ENCODE measurements around the gene NUP54.

The NUP54 gene

GRCh38 chr4:76175336-76175735 lies 27.1 kb upstream of the NUP54 start:
- TF ChIP-seq CTCF (conservative IDR thresholded peaks at IDR 0.05; ENCODE audit: low read depth, low read length): no peak
- H3K4me3 ChIP-seq (ENCODE audit: low read depth, low read length): no peak overlapping the region
- no peak for DNase-seq (ENCODE audit: low read depth)

- no peak overlapping the region for H3K4me3 ChIP-seq (ENCODE audit: low read depth, low read length)
- no peak for TF ChIP-seq CTCF (conservative IDR thresholded peaks at IDR 0.05; ENCODE audit: low read depth, low read length)
- DNase-seq (ENCODE audit: low read depth): no peak
Measured at GRCh38 chr4:76174216-76174615, 26.0 kb upstream of the NUP54 start.

GRCh38 chr4:76168688-76169087 lies 20.5 kb upstream of the NUP54 start:
- DNase-seq (ENCODE audit: low read depth): no peak
- no peak for TF ChIP-seq CTCF (conservative IDR thresholded peaks at IDR 0.05; ENCODE audit: low read depth, low read length)
- no peak overlapping the region for H3K4me3 ChIP-seq (ENCODE audit: low read depth, low read length)

GRCh38 chr4:76166480-76166879 lies 18.3 kb upstream of the NUP54 start:
- no peak for TF ChIP-seq CTCF (conservative IDR thresholded peaks at IDR 0.05; ENCODE audit: low read depth, low read length)

GRCh38 chr4:76160355-76160754 lies 12.2 kb upstream of the NUP54 start:
- no peak for TF ChIP-seq CTCF (conservative IDR thresholded peaks at IDR 0.05; ENCODE audit: low read depth, low read length)
- no peak for DNase-seq (ENCODE audit: low read depth)
- no peak overlapping the region for H3K4me3 ChIP-seq (ENCODE audit: low read depth, low read length)

More at GRCh38 chr4:76166480-76166879, 18.3 kb upstream of the NUP54 start:
- no peak for DNase-seq (ENCODE audit: low read depth)
- no peak overlapping the region for H3K4me3 ChIP-seq (ENCODE audit: low read depth, low read length)

GRCh38 chr4:76156635-76157034 lies 8.4 kb upstream of the NUP54 start:
- peak; percentile 53 for DNase-seq (ENCODE audit: low read depth)
- H3K4me3 ChIP-seq (ENCODE audit: low read depth, low read length): no peak overlapping the region
- no peak for TF ChIP-seq CTCF (conservative IDR thresholded peaks at IDR 0.05; ENCODE audit: low read depth, low read length)

GRCh38 chr4:76155979-76156378 lies 7.8 kb upstream of the NUP54 start:
- no peak overlapping the region for H3K4me3 ChIP-seq (ENCODE audit: low read depth, low read length)
- DNase-seq (ENCODE audit: low read depth): no peak
- TF ChIP-seq CTCF (conservative IDR thresholded peaks at IDR 0.05; ENCODE audit: low read depth, low read length): no peak
